HG02973 (cell line): ENCODE results near the gene AIFM2.
A peak's percentile ranks its signal among the peaks of the same experiment; 100 is the strongest.
"Not testable (repeated sequence)": the region's sequence is repeated elsewhere in the genome, so short reads cannot be mapped to it uniquely, and the experiment has no call there.

Source experiments
- ATAC-seq: cut with Tn5 transposase; IDR thresholded peaks from one replicate; pipeline ENCODE4 v1.9.1; 2021; ENCODE audit warnings: moderate library complexity; ENCODE audit not compliant: unreplicated experiment

The AIFM2 gene

DNA sequence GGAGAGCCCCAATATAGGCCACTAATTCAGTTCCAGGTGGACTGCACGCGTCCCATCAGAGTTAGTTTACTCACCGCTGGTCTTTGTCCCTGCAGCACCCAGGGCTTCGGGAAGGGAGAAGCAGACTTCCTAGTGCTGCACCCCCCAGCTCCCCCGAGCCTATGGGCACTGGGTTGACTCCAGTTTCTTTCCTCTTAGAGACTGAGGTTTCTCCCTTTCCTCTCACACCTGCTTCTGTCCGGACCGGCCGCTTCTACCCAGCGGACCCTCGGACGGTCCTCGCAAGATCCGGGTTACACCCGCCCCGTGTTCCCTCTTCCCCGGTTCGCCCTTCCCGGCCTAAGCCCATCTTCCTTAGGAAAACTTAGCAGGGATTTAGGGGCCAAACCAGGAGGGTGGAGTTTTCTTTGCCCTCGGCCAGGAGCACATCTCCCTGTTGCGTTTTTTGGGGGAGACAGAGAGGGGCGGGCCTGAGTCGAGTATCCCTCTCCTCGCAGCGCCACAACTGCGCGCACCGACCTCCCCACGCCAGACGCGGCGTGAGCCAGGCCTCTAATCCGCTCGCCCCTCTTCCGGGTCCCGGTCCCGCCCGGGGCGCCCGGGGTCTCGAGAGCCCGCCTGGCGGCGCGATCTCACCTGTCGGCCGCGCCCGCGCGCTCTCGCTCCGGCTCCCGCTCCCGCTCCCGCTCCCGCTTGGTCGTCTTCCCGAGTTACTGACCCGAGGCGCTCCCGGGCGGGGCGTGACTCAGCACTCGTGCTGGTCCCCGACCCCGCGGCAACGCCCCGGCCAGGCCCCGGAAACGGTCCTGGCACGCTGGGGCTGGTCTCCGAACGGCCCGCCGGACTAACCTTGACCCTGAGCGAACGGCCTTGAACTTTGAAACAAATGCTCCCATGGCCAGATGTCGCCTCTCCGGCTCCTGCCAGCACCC, at the start of gene AIFM2:
TSS of gene AIFM2 (minus strand) at position 728 of the 932 bp plus-strand sequence. CDS start 8,741 bp downstream, outside the sequence.
- peak; percentile 62 for ATAC-seq

GRCh38 chr10:70179209-70179608, 46.6 kb upstream of the AIFM2 start:
- not testable (repeated sequence) for ATAC-seq

DNA sequence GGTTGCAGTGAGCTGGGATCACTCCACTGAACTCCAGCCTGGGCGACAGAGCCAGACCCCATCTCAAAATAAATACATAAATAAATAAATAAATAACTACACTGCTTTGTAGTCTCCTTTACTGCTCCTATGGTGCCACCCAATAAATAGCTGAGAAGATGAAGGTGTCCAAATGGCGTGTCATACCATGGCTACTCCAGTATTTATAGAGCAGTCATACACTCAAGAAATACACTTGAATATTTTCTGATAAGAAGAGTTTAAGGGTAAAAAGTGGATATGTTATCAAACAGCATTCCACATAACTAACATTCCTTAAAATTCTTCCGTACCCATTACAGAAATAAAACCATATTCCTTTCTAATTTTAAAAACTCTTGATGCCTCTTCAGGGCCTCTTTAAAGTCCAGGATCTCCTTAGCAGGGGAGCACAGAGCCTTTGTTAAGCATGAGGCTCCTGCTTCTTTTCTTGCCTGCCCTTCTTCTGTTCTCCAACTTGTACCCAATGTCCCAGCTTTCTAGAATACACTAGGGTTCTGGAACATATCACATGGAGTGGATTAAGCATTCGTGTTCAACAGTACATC, 45.6 kb upstream of the AIFM2 start:
- no peak for ATAC-seq

GRCh38 chr10:70176441-70176840, 43.8 kb upstream of the AIFM2 start:
- no peak for ATAC-seq

- no peak for ATAC-seq
Measured at GRCh38 chr10:70175516-70175915, 42.9 kb upstream of the AIFM2 start.

GRCh38 chr10:70174058-70174741, 41.6 kb upstream of the AIFM2 start:
- no peak for ATAC-seq

DNA sequence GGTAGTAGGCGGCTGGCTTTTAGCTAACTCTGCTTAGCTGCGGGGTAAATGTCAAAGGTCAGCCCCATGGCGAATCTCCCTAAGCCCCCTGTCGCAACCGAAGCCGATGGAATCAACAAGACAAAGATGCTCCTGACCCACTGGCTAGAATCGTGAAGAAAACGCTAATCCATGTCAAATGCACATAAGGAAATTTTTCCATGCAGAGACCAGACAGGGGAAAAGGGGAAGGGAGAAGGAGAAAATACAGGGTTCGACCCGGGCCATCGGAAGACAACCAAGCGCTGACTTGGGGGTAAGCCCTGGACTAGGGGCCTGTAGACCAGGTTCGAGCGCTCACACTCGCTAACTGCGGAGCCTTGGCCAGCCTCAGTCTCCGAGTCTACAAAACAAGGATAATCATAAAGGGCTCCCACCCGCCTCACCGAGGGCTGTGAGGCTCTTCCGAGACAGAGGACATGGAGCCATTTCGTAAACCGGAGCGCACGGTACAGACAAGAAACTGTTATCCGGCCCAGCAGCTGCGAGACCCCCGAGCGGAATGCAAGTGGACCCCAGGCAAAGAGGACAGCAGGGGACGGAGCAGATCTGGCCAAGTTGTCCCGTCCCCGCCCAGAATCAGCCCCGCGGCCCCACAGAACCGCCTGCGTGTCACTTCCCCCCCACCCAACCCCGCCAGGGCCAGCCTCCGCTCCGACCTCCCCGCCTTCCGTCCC, 37.2 kb upstream of the AIFM2 start:
- ATAC-seq: peak; percentile 8

GRCh38 chr10:70169011-70169410, 36.4 kb upstream of the AIFM2 start:
- no peak for ATAC-seq

GRCh38 chr10:70167246-70167645, 34.6 kb upstream of the AIFM2 start:
- ATAC-seq: no peak

GRCh38 chr10:70166394-70166793, 33.8 kb upstream of the AIFM2 start:
- no peak for ATAC-seq

GRCh38 chr10:70164163-70164562, 31.5 kb upstream of the AIFM2 start:
- no peak for ATAC-seq

DNA sequence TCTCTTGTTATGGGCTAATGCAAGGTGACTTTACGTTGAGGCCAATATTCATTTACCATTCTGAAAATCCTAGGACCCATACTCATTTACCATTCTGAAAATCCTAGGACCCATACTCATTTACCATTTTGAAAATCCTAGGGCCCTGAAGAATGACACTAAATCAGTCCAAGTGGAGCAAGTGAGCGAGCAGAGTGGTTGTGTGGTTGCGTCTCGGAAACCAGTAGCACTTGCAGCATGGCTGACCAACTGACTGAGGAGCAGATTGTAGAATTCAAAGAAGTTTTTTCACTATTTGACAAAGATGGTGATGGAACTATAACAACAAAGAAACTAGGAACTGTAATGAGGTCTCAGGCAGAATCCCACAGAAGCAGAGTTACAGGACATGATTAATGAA, 30.8 kb upstream of the AIFM2 start:
- no peak for ATAC-seq

- peak; percentile 77 for ATAC-seq
Measured at GRCh38 chr10:70162892-70163201, 30.2 kb upstream of the AIFM2 start.

DNA sequence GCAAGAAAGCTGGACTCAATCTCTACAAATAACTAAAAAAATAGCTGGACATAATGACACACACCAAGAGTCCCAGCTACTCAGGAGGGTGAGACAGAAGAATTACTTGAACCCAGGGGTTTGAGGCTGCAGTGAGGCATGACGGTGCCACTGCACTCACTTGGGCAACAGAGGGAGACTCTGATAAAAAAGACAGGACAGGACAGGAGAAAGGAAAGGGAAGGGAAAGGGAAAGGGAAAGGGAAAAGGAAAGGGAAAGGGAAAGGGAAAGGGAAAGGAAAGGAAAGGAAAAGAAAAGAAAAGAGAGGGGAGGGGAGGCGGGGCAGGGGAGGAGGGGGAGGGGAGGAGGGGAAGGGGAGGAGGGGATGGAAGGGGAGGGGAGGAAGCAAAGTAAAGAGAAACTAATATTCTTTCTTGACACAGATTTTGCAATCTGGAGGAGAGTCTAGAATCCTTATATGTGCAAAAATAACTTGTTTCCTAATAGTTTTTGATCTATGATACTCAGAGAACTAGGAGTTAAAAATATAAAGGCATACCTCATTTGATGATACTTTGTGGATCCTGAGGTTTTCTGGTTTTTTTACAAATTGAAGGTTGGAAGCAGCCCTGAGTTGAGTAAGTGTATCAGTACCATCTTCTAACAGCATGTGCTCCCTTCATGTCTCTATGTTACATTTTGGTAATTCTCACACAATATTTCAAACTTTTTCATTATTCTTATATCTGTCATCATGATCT, 29.7 kb upstream of the AIFM2 start:
- no peak for ATAC-seq

DNA sequence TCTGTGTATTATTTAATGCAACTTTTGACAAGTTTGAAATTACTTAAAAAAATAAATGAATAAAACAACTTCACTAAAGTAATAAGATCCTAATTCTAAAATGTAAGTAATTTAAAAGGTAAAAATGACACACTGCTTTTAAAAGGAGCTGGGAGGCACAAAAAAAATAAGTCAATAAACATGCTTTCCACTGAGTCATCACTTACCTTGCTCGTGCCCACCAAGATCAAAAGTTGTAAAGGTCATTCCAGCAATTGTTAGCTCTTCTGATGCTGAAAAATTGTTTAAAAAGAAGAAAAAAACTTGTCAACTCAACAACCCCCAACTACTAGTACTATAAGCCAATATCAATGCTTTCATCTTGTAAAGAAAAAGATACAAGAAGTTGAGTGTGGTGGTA, 28.2 kb upstream of the AIFM2 start:
- ATAC-seq: no peak

GRCh38 chr10:70159366-70159765, 26.7 kb upstream of the AIFM2 start:
- not testable (repeated sequence) for ATAC-seq

- ATAC-seq: no peak
Measured at GRCh38 chr10:70158113-70158512, 25.5 kb upstream of the AIFM2 start.

DNA sequence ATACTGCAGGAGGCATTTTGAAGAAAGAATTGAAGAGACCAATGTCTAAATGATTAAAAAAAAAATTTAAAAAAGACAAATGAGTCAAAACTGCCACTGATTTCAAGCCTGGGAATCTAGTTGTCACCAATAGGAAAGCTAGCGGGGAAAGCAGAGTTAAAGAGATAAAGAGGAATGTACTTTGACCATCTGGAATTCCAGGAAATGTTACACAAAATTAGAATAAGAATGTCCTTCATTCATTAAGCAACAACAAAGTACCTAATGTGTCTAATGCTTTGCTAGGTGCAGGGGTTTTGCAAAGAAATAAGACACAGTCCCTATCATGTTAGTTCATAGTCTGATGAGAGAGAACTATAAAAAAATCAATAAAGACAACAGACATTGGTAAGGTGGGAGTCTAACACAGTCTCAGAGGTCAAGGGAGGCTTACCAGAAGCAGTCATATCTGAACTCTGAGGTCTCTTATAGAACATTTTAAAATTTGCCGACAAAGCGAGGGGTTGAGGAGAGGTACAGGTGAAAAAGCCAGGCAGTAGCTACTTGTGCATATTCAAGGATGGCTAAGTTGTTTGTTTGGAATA, 22.7 kb upstream of the AIFM2 start:
- no peak for ATAC-seq

DNA sequence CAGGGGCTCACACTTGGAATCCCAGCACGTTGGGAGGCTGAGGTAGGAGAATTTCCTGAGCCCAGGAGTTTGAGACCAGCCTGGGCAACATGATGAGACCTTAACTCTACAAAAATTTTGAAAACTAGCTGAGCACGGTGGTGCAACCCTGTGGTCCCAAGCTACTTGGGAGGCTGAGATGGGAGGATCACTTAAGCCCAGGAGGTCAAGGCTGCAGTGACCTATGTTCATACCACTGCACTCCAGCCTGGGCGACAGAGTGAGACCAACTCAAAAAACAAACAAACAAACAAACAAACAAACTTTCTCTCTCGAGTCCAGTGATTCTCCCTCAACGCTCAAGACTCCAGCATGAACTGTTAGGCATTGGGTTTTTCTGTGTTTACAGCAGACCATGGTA, 15.9 kb upstream of the AIFM2 start:
- no peak for ATAC-seq

GRCh38 chr10:70147259-70147625, 14.6 kb upstream of the AIFM2 start:
- no peak for ATAC-seq
